NB4 (cell line): ENCODE data around the gene SPON1.

Source experiments
- MYC ChIP-seq: IDR thresholded peaks from 2 replicates; pipeline ENCODE4 v1.6.1; 2011; ENCODE audit warnings: low read depth, low read length
- POLR2A ChIP-seq: IDR thresholded peaks from 2 replicates; pipeline ENCODE4 v1.6.1; 2011; ENCODE audit warnings: mild to moderate bottlenecking; ENCODE audit not compliant: insufficient read length; ENCODE audit errors: extremely low read depth
- TF ChIP-seq, protein P1 (sequence below): IDR thresholded peaks from one replicate; pipeline ENCODE4 v1.5.1; 2012; ENCODE audit warnings: low read depth, low read length
- TF ChIP-seq, protein P2 (sequence below): IDR thresholded peaks from 2 replicates; pipeline ENCODE4 v1.6.1; 2011; ENCODE audit warnings: low read depth, low read length

DNA sequence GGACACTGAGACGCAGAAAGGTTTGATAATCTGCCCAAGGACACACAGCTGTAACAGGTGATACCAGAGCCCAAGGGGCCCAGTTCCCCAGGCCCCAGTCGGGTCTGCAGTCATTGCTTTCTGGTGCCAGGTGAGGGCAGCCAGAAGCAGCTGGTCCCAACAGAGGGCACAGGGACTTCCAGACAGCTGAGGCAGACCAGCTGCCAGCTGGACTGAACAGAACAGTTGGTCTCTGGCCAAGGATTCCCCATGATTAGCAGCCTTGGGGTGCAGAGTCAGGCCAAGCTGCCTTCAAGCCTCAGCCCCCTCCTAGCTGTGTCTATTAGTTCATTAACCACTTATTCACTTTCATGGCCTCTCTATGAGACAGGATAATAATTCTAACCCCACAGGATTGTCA is 290.9 kb downstream of the SPON1 start:
- TF ChIP-seq, protein P1, sequence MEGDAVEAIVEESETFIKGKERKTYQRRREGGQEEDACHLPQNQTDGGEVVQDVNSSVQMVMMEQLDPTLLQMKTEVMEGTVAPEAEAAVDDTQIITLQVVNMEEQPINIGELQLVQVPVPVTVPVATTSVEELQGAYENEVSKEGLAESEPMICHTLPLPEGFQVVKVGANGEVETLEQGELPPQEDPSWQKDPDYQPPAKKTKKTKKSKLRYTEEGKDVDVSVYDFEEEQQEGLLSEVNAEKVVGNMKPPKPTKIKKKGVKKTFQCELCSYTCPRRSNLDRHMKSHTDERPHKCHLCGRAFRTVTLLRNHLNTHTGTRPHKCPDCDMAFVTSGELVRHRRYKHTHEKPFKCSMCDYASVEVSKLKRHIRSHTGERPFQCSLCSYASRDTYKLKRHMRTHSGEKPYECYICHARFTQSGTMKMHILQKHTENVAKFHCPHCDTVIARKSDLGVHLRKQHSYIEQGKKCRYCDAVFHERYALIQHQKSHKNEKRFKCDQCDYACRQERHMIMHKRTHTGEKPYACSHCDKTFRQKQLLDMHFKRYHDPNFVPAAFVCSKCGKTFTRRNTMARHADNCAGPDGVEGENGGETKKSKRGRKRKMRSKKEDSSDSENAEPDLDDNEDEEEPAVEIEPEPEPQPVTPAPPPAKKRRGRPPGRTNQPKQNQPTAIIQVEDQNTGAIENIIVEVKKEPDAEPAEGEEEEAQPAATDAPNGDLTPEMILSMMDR = no peak
- no peak for TF ChIP-seq POLR2A
- TF ChIP-seq, protein P2, sequence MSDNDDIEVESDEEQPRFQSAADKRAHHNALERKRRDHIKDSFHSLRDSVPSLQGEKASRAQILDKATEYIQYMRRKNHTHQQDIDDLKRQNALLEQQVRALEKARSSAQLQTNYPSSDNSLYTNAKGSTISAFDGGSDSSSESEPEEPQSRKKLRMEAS = no peak
- no peak for TF ChIP-seq MYC
